DOHH2 (cell line): Measurements from ENCODE around the gene SUSD1.

ENCODE experiments used
- EZH2phosphoT487 ChIP-seq: fragments of 200-600 bp; sonication (generic); IDR thresholded peaks from 2 replicates; pipeline ENCODE4 v1.6.1; 2017; ENCODE audit warnings: borderline replicate concordance, mild to moderate bottlenecking, antibody characterized with exemption, low read length, moderate library complexity, mixed read lengths
- TF ChIP-seq, protein P1 (sequence below): fragments of 200-600 bp; sonication (generic); IDR thresholded peaks from one replicate; pipeline ENCODE4 v1.5.1; 2014; ENCODE audit warnings: antibody characterized with exemption, mild to moderate bottlenecking, low read depth, low read length; ENCODE audit not compliant: poor library complexity, severe bottlenecking

DNA sequence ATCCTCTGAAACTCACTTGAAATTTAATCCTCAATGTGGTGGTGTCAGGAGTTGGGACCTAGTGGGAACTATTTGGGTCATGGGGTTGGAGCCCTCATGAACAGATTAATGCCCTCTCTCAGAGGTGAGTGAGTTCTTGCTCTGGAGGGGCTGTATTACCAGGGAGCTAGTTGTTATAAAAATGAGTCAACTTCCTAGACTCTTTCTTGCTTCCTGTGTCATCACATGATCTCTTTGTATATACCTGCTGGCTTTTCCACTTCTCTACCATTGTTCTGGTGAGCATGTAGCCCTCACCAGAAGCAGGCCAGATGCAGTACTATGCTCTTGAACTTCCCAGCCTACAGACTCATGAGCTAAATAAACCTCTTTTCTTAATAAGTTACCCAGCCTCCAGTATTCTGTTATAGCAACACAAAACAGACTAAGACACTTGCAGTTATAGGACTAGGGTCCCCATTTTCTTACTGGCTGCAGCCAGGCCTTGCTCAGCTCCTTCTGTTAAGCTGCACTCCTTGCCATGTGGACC is 127.5 kb downstream of the SUSD1 start:
- TF ChIP-seq, protein P1, sequence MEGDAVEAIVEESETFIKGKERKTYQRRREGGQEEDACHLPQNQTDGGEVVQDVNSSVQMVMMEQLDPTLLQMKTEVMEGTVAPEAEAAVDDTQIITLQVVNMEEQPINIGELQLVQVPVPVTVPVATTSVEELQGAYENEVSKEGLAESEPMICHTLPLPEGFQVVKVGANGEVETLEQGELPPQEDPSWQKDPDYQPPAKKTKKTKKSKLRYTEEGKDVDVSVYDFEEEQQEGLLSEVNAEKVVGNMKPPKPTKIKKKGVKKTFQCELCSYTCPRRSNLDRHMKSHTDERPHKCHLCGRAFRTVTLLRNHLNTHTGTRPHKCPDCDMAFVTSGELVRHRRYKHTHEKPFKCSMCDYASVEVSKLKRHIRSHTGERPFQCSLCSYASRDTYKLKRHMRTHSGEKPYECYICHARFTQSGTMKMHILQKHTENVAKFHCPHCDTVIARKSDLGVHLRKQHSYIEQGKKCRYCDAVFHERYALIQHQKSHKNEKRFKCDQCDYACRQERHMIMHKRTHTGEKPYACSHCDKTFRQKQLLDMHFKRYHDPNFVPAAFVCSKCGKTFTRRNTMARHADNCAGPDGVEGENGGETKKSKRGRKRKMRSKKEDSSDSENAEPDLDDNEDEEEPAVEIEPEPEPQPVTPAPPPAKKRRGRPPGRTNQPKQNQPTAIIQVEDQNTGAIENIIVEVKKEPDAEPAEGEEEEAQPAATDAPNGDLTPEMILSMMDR = no peak
- no peak for TF ChIP-seq EZH2phosphoT487
